Mucosa of gallbladder (tissue), 1 donor: ENCODE data around the gene CAPN14. TPM values are rescaled to one million over a fixed set of nuclear protein-coding genes. Genes with fewer than 3 reads are reported as not detected.
A peak's percentile ranks its signal among the peaks of the same experiment; 100 is the strongest.

ENCODE experiments used
- DNase-seq: peaks from one replicate; pipeline ENCODE4 v3.0.0-alpha.2; 2020; ENCODE audit warnings: low spot score
- total RNA-seq: library from RNA; stranded (reverse); gene quantifications from one replicate; pipeline ENCODE4 v1.2.1, GENCODE V29; 2021
- donor health status: DM: no; HTN: no; CAD: no.

Gene CAPN14
- total RNA-seq, 1 donor from 2014 or later, result 0.14 TPM

DNA sequence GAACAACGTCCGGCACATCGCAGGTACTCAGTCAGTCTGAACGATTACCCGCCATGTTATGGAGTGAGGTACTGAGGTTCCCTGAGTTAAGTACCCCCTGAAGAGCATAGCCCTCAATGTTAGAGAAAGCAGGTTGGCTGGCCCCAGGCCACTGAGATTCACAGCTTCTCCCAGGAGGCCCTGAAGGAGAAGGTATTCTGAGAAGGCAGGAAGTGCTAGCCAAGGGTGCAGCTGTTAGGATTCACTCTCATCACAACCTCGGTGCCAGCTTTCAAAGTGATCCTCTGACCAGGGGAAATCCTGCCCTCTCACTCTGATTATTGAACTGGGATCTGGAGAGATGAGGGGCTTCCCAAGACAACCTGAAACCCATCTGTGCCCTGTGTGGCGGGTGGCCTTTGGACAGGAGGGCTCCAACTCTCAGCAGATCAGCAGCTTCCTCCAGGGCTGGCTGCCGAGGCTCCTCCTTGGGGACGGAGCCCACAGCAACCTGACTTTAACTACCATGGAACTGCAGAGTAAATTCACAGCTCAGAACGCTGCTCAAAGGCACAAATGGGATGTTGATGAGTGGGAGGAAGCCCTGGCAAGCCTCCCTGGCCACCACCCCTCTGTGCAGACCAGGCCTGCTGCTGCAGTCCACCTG is 24.4 kb upstream of the CAPN14 start:
- no peak for DNase-seq

DNA sequence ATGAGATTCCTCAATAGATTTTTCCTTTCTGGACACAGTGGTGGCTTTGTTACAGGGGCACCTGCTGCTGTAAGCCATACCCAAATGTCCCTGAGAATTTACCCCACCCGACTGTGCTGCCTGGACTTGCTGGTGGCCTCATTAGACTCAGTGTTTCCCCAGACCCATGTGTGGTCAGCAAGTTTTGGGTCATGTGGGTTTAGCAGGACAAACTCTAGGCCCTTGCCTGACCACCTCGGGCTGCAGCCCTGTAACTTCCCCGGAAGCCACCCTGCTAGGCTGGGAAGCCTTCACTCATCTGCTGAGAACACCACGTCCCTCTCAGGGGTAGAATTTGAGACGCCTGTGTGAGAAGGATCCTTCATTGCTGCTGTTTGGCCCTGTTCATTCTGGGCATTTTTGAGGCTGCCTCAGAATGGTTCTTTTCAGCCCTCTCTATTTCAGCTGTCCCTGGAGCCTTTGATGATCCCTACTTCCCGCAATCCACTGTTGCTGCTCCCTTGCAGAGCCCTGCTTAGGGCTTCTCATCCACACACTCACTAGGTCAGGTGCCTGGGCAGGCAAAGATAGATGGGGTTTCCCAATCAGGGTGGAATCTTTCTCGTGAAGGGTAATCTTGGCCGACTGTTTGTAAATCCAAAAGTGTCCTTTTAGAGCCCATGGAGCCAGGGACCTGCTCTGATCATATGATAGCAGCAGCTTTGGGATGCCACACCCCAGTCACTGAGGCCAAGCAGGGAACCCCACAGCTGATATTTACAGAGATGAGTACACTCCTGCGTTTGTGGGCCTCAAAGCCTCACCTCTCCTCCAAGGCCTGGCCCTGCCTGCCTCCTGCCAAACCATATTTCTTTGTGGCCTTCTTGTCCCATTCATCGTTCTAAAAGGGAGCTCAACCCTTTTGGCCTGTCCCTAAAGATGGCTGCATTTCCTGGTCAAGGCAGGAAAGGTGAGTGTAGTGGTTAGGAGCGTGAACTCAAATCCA is 23.4 kb upstream of the CAPN14 start:
- no peak for DNase-seq

DNA sequence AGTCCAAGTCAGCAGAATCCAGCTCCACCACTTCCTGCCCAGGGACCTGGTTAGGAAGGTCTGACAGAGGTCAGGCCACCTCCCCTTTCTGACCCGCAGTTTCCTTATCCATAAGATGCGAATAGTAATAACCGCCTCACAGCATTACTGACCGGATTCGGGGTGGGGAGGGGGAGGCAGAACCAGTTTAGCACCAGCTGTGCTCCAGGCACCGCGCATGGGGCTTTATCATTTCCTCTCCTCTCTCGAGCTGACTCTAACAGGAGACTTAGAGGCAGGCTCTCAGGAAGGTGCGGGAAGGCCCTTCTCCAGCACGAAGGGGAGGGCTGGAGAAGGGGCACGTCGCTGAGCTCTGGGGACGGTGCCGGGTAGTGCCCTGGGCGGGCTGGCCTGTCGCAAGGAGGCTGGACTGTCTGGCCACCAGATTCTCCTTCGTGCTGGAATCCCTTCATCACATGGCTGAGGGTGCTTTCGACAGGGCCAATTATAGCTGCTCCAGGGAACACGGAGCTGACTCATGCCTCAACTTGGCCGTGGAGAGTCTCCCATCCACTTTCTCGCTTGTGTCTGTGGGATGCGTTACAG is 22.4 kb upstream of the CAPN14 start:
- DNase-seq, result no peak

DNA sequence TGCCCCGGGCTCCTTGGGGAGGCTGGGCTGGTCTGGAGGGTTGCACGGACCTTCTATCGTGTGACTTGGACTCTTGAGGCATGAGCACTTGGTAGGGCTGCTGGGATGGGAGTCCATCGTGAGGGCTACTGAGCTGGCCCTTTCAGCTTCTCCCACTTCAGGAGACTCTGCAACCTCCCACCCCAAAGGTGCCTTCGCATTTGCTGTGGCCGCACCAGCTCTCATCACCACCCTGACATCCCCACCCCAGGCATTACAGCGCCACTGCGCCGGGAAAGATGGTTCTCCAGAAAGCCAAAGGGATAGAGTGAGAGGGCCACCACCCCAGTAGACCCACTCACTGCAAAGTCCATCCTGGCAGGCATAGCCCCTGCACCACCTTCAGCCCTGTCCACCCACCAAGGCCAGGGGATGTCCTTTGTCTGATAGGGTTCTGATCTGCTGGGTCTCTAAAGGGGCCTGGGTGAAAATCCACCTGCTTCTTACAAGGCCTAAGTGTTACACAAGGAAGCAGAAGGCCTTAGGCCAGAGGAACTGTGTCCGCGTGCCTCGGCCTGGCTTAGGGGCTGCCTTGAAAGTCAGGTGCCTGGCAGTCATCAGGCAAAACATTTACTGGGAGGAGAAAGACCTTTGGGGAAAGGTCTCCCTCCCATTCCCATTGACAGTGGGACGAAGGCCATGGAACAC is 21.7 kb upstream of the CAPN14 start:
- DNase-seq, result no peak

DNA sequence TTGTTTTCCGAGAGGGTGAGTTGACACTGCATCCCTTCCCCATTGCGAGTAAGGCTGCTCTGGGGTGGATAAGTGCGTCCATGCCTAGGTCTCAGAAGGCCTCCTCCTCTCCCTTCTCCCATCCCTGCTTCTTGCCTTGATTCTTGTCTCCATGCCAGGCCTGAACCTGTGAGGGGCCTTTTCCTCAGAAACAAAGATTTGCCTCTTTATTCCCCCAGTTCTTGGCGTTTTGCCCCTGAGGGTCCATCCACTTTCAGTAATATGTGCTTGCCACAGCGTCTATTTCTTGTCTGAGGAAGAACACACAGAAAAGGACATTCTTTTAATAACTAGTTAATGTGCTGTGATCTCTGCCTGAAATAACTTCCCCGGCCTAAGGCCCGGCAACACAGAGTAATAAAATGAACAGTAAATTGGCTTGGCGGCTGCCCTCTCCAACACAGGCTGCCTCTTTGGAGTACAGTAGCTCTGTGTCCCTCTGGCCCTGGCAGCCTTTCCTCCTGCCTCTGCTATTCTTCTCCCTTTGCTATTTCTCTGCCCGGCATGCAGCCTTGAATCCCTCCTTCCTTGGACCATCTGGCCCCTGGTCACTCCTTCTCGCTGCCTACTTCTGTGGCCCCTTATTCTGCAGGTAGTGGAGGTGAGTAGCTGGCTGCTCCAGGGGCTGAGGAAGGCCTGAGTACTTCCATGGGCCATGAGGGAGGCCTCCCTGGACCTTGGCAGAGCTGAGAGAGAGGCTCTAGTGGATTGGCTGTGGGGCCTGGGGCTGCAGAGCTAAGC is 21.0 kb upstream of the CAPN14 start:
- DNase-seq, result no peak

DNA sequence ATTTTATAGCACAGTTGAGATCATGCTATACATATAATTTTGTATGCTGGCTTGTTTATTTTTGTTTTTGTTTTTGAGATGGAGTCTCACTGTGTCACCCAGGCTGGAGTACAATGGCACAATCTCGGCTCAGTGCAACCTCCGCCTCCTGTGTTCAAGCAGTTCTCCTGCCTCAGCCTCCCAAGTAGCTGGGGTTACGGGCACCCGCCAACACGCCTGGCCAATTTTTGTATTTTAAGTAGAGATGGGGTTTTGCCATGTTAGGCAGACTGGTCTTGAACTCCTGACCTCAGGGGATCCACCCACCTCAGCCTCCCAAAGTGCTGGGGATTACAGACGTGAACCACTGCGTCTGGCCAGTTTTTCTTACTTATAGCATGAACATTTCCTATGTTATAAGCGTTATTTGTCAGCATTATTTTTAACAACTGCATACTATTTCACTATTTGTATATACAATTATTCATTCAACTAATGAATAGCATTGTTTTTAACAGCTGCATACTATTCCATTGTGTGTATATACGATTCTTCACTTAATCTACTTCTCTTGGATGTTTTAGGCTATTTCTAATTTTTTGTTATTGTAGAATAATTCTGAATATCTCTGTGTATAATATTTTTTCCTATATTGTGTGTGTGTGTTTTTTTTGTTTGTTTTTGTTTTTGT is 20.2 kb upstream of the CAPN14 start:
- no peak for DNase-seq

DNA sequence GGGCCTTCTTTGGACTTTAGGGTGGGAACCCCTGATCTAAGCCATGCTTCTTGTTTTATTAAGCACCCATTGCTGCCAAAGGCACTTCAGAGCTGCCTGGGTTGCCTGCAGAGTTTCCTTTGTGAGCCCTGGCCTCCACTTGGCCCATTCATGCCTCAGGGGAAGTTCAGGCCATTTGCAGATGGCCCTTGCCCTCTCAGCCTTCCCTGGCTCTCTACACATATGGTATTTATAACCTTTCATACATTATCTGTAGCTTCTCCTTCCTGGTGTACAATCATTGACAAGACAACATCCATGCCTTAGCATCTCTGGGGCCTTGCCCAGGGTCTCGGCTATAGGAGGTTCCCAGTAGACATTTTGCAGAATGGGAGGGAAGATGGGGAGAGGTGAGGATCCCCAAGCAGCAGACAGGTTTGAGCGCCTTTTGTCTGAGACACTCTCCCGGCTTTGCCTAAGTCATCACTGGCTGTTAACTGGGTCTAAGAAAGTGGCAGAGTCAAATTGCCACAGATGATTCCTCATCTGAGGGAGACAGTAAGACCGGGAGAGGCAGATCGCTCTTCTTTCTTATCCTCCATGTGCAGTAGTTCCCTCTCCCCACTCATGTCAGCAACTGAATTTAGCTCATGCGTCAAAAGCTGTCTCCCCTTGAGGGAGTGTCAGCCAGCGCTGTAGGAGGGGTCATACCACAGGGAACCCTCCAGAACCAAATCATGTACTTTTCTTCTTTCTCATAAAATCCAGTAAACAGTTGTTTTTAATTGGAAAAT is 19.3 kb upstream of the CAPN14 start:
- DNase-seq, result no peak

DNA sequence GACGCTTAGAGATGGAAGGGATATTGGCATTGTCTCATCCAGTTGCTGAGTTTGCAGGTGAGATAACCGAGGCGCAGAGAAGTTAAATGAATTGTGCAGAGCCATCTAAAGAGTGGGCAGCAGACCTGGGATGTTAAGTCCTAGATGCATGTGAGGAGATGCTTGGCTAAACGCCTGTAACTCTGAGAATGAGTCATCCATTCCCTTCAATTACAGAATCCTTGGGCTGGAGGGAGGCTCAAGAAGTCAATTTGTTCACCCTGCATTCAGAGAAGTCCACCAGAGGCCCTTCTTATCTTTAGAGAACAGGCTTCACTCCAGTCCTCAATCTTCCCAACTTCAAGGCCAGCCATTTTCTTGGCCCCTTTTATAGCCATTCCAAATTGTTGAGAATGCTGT is 18.2 kb upstream of the CAPN14 start:
- no peak for DNase-seq

DNA sequence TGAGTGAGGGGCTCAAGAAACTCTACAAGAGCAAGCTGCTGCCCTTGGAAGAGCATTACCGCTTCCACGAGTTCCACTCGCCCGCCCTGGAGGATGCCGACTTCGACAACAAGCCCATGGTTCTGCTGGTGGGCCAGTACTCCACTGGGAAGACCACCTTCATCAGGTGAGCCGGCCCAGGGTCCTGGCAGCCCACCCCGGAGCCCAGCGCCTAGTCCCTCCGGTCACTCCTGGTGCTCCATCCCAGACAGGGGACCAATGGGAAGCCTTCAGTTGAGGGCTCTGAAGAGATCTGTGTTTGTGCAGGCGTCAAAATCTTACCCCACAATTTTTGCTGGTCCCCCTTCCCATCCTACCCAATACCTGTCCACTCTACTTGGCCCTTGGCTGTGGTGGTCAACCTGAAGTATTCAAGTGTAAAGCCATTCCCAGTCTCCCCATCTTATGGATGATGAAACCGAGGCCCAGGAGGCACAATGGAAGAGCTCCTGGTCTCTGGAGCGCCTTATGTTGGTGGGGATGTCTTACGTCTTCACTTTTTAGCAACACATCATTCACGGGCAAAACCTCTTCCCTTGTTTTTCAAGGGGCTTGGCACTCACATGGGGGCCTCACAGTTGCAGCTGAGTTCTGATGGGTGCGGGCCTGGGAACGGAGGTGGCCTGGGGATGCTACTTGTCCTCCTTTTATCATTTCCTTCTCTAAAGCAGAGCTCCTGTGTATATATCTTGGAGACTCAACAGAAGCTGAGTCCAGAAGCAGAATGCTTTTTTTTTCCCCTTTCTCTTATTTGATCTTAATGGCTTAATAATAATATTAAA is 17.6 kb upstream of the CAPN14 start:
- no peak for DNase-seq

DNA sequence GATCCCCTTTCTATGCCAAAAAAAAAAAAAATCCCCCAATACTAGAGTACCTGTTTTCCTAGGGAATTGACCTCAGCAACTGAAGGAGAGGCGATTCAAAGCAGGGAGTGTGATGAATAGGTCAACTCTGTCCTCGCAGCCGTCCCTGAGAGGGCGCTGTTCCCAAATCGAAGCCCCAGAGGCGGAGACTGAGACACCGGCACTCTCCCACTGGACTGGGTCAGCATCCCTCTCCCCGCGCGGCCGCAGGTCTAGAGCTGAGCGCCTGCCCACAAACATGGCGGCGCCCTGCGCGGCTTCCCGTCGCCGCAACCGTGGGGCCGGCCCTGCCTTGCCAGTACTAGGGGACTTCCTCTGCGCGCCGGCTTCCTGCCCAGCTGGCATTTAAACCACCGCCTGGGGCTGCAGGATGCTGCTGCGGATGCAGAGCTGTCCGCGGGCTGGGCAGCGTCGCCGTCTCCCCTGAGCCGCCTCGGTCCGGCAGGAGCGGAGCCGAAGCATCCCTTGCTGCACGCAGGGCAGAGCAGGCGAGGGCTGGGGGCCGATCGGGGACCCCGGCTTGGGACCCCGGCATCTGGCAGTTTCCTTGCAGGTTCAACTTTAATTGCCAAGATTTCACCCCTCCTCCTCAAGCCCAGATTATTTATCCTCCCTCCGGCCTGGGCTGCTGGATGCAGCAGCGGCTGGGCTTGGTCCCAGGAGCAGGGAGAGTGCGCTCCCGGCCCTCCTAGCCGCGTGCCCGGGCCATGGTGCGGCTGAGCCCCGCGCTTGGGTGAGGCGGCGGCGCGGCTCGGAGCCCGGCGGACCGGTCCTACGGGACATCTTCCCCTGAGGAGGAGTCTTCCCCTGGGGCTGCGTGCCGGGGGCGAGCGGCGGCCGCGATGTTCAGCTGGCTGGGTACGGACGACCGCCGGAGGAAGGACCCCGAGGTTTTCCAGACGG is 16.7 kb upstream of the CAPN14 start, which contains the start of gene EHD3:
Gene EHD3, plus strand, starts transcription at position 412 of the 942 bp plus-strand sequence. Its CDS starts 470 bp downstream, at position 882.
- DNase-seq, result peak; percentile 86

DNA sequence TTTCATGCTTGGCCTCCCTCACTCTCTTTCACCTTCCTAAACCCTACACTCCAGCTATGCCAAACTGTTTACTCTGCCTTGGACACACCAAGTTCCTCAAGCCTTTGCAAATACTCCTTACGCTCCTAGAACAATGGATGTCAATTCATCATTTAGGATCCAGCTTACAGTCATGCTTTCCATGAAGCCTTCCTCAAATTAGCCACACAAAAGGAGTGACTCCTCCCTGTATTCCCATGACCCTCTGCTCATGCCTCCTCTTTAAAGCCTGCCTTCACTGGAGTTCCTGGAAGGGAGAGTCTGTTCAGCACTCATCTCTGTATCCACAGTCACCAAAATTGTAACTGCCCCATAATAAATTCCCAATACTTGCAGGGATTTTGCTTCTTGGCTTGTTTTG is 15.9 kb upstream of the CAPN14 start:
- DNase-seq, result no peak

DNA sequence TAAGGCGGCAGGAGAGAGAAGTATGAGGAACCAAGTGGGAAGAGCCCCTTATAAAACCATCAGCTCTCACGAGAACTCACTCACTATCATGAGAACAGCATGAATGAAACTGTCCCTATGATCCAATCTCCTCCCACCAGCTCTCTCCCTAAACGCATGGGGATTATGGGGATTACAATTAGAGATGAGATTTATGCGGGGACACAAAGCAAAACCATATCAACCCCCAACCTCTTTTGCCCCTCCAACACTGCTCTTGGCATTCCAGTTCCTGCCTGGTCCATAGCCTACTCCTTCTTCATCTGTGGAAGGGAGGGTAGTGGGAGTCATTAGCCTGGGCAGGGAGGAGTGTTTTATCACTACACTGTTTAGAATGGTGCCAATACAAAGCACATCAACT is 15.3 kb upstream of the CAPN14 start:
- no peak for DNase-seq

DNA sequence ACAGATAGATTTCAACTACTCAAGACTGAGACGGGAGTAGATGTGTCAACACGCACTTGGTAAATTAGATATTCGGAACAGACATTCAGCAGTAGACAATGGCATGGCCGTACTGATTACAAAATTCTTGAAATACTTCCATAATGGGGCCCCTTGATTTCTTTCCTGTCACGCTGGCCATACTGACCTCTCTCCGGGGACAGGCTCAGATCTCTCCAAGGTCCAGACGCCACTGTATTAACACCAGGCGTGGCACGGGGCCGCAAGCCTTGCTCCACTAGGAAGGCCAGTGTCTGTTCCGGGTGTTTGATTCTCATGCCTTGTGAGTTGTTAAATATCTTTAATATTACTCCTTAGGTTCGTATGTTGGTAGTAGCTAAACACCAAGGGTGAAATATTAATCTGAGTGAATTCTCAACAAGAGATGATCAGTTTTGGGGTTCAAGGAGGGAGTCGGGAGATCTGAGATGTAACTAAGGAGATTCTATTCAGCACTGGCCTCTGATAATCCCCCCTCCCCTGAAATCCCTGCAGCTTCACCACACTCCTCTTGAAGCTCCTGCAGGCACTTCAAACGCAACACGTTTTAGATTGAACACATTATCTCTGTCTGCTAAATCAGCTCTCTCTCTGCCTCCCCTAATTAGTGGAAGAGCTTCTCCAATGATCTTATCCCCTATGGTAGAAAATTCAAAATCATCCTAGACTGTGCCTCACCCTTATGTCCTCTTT is 14.4 kb upstream of the CAPN14 start:
- no peak for DNase-seq

DNA sequence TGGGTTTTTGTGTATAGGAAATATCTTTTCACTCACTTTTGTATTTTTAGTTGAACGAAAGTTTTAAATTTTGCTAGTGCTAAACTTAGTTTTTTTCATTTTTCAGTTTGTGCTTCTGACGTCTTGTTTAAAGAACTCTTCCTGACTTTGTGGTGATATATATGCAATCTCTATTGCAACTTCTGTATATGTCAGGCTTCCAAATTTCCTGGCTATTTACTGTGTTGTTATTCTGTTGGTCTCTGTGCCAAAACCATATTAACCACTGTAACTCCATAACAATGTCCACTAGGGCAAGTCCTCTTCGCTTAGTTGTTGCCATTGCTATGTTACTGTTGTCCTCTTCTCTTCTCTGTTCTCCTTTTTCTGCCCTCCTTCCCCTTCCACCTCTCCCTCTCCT is 13.4 kb upstream of the CAPN14 start:
- no peak for DNase-seq

DNA sequence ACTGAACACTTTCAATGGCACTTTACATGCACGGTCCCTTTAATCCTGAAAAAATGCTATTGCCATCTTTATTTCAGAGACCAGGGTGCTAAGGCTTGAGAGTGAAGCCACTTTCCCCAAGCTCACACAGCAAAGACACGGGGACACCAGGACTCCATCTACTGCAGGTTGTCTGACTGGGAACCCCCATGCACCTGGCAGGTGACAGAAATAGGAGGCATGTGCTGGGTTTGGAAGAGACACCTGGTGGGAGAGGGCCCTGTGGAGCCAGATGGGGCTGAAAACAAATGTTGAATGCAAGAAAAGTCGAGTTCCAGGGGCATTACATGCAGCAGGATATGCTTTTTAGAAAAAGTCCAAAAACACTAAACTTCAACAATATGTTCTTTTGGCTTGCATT is 11.4 kb upstream of the CAPN14 start:
- DNase-seq, result no peak

DNA sequence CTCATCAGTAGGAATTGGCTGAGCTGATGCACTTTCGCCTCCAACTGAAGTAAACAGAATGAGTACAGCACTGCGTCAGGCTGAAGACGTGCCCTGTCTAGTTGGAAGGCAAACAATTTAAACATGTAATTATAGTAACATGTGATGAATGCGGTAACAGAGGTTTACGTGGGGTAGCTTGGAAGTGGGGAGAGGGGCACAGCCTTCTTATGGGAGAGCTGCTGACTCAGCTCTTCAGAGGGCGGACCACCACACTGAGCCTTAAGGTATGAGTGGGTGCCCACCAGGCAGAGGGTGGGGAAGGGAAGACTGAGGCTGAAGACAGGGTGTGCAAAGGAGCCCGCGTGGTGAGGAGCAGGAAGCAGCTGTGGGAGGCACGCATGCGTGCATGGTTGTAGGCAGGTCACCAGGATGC is 10.4 kb upstream of the CAPN14 start:
- DNase-seq, result no peak

DNA sequence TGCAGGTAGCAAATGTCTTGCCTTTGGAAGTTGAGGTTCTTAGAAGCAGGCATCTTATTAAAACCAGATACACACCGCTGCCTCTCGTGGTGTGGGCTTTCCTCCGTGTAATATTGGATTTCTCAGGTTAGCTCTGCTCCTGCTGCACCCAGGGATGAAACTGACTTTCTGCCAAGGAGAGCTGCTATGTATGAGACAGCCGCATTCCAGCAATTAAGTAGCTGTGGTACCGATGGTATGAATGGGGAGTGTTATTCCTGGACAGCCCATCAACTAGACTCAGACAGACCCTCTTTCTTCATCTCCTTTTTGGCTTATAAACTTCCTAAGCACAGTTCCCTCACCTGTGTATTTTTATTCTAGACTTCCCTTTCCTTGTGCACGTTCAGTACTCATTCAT is 9.8 kb upstream of the CAPN14 start:
- no peak for DNase-seq
